ENCODE data around the gene CDK17. TPM values are rescaled to one million over a fixed set of nuclear protein-coding genes. Genes with fewer than 3 reads are reported as not detected.
A peak's percentile ranks its signal among the peaks of the same experiment; 100 is the strongest.
"Not testable (repeated sequence)": the region's sequence is repeated elsewhere in the genome, so short reads cannot be mapped to it uniquely, and the experiment has no call there.

The CDK17 gene
- total RNA-seq, 2 experiments from 2014 or later, result 28.4 to 29.0 TPM

- ATAC-seq, result peak; percentile 80
- H3K27me3 Mint-ChIP-seq, result no peaks in the 10 kb centered on the region
- ChIA-PET POLR2A (no interaction called here), CTCF (interaction anchor here (1.0 to 1.2 kb wide), 3 partner anchors 25 to 27 kb away, joined by 3 read pairs; no protein-coding TSS in a partner anchor)
- peaks cover 9% of the 10 kb centered on the region for H3K36me3 Mint-ChIP-seq (ENCODE audit: low read depth)
- no peak overlapping the region for H3K4me3 Mint-ChIP-seq
- peak overlapping the region; percentile 77 for H3K27ac Mint-ChIP-seq
- no peak for DNase-seq
- TF ChIP-seq, protein P1, sequence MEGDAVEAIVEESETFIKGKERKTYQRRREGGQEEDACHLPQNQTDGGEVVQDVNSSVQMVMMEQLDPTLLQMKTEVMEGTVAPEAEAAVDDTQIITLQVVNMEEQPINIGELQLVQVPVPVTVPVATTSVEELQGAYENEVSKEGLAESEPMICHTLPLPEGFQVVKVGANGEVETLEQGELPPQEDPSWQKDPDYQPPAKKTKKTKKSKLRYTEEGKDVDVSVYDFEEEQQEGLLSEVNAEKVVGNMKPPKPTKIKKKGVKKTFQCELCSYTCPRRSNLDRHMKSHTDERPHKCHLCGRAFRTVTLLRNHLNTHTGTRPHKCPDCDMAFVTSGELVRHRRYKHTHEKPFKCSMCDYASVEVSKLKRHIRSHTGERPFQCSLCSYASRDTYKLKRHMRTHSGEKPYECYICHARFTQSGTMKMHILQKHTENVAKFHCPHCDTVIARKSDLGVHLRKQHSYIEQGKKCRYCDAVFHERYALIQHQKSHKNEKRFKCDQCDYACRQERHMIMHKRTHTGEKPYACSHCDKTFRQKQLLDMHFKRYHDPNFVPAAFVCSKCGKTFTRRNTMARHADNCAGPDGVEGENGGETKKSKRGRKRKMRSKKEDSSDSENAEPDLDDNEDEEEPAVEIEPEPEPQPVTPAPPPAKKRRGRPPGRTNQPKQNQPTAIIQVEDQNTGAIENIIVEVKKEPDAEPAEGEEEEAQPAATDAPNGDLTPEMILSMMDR (IDR thresholded peaks at IDR 0.05), result no peak
- no peaks in the 10 kb centered on the region for H3K9me3 Mint-ChIP-seq
- intact Hi-C loops (cut with micrococcal nuclease), result no loop called here
- H3K4me1 Mint-ChIP-seq (ENCODE audit: low read depth), result peaks cover 67% of the 10 kb centered on the region
These were observed 49.3 kb downstream of the CDK17 start for GRCh38 chr12:96350982-96351381.

- POLR2A ChIA-PET, result interaction anchor here (0.7 to 1.2 kb wide), 3 partner anchors 10 to 42 kb away, joined by 3 to 4 read pairs (median 3); no protein-coding TSS in a partner anchor
- Mint-ChIP-seq H3K36me3 (ENCODE audit: low read depth) (peaks cover 40% of the 10 kb centered on the region), H3K27ac (peak overlapping the region; percentile 65), H3K4me3 (peak overlapping the region; percentile 45), H3K27me3 (no peaks in the 10 kb centered on the region), H3K4me1 (ENCODE audit: low read depth) (peaks cover 59% of the 10 kb centered on the region), H3K9me3 (peaks cover 23% of the 10 kb centered on the region)
- intact Hi-C loops (cut with micrococcal nuclease), result no loop called here
- CTCF ChIA-PET, result interaction anchor here (0.8 to 1.9 kb wide), 9 partner anchors 9 to 142 kb away, joined by 3 to 6 read pairs (median 3); partner anchors contain the start of genes CDK17 and CFAP54
- ATAC-seq, result no peak
- TF ChIP-seq, protein P1 (IDR thresholded peaks at IDR 0.05), result no peak
- no peak for DNase-seq
These were observed 53.0 kb downstream of the CDK17 start for GRCh38 chr12:96347130-96347699.

DNA sequence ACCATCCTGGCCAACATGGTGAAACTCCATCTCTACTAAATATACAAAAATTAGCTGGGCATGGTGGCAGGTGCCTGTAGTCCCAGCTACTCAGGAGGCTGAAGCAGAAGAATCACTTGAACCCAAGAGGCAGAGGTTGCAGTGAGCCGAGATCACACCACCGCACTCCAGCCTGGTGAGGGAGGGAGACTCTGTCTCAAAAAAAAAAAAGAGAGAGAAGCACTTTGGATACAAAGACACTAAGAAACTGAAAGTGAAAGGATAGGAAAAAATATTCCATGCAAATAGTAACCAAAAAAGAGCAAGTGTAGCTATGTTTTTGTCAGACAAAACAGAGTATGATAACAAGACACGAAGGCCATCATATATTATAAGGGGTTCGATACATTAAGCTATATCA is 53.5 kb downstream of the CDK17 start:
- CTCF ChIA-PET, result interaction anchor here (0.8 to 1.9 kb wide), 4 partner anchors 9 to 52 kb away, joined by 3 to 6 read pairs (median 5); no protein-coding TSS in a partner anchor
- H3K36me3 Mint-ChIP-seq (ENCODE audit: low read depth), result peaks cover 40% of the 10 kb centered on the region
- DNase-seq; H3K27me3 Mint-ChIP-seq; intact Hi-C loops (cut with micrococcal nuclease): not testable (repeated sequence)
- peaks cover 54% of the 10 kb centered on the region for H3K4me1 Mint-ChIP-seq (ENCODE audit: low read depth)
- peak; percentile 21 for ATAC-seq
- H3K27ac Mint-ChIP-seq, result peak overlapping the region; percentile 65
- peaks cover 23% of the 10 kb centered on the region for H3K9me3 Mint-ChIP-seq
- POLR2A ChIA-PET, result interaction anchor here (1.0 to 1.2 kb wide), 2 partner anchors 10 to 11 kb away, joined by 3 read pairs; no protein-coding TSS in a partner anchor
- peak overlapping the region; percentile 45 for H3K4me3 Mint-ChIP-seq

- ChIA-PET POLR2A (interaction anchor here (0.6 to 0.7 kb wide), 2 partner anchors 49 to 56 kb away, joined by 3 to 4 read pairs; partner anchors contain the start of gene CDK17), CTCF (interaction anchor here (1.0 kb wide), 1 partner anchor 11 kb away, joined by 4 read pairs; no protein-coding TSS in a partner anchor)
- no peak overlapping the region for H3K4me3 Mint-ChIP-seq
- intact Hi-C loops (cut with micrococcal nuclease), result no loop called here
- H3K27me3 Mint-ChIP-seq, result no peaks in the 10 kb centered on the region
- peaks cover 48% of the 10 kb centered on the region for H3K4me1 Mint-ChIP-seq (ENCODE audit: low read depth)
- ATAC-seq (no peak), DNase-seq (no peak)
- TF ChIP-seq, protein P1 (IDR thresholded peaks at IDR 0.05), result no peak
- peaks cover 23% of the 10 kb centered on the region for H3K9me3 Mint-ChIP-seq
- no peak overlapping the region for H3K27ac Mint-ChIP-seq
- H3K36me3 Mint-ChIP-seq (ENCODE audit: low read depth), result peaks cover 39% of the 10 kb centered on the region
These were observed 56.0 kb downstream of the CDK17 start for GRCh38 chr12:96344124-96344695.

GRCh38 chr12:96343347-96343954 is 56.8 kb downstream of the CDK17 start:
- Mint-ChIP-seq H3K27ac (peak overlapping the region; percentile 31), H3K27me3 (no peaks in the 10 kb centered on the region), H3K36me3 (ENCODE audit: low read depth) (peaks cover 43% of the 10 kb centered on the region), H3K9me3 (peaks cover 23% of the 10 kb centered on the region), H3K4me3 (no peak overlapping the region), H3K4me1 (ENCODE audit: low read depth) (peaks cover 49% of the 10 kb centered on the region)
- POLR2A ChIA-PET, result interaction anchor here (0.6 to 1.1 kb wide), 3 partner anchors 10 to 57 kb away, joined by 3 to 5 read pairs (median 4); partner anchors contain the start of gene CDK17
- TF ChIP-seq, protein P1 (IDR thresholded peaks at IDR 0.05), result no peak
- CTCF ChIA-PET, result interaction anchor here (0.9 to 1.2 kb wide), 3 partner anchors 10 to 17 kb away, joined by 4 read pairs; no protein-coding TSS in a partner anchor
- intact Hi-C loops (cut with micrococcal nuclease), result no loop called here
- peak; percentile 73 for ATAC-seq
- DNase-seq, result no peak

DNA sequence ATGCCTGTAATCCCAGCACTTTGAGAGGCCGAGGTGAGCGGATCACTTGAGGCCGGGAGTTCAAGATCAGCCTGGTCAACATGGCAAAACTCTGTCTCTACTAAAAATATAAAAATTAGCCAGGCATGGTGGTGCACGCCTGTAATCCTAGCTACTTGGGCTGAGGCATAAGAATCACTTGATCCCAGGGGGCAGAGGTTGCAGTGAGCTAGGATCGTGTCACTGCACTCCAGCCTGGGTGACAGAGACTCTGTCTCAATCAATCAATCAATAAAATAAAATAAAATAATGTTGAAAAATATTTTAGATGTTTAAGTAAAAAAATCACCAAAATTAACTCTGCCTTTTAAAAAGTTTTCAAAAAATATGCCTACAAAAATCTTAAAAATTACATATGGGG is 60.6 kb downstream of the CDK17 start:
- peaks cover 21% of the 10 kb centered on the region for H3K9me3 Mint-ChIP-seq
- CTCF ChIA-PET, result interaction anchor here (1.1 kb wide), 1 partner anchor 17 kb away, joined by 3 read pairs; no protein-coding TSS in a partner anchor
- peaks cover 53% of the 10 kb centered on the region for H3K4me1 Mint-ChIP-seq (ENCODE audit: low read depth)
- H3K27me3 Mint-ChIP-seq, POLR2A ChIA-PET, H3K27ac Mint-ChIP-seq, H3K4me3 Mint-ChIP-seq, DNase-seq, ATAC-seq: not testable (repeated sequence)
- H3K36me3 Mint-ChIP-seq (ENCODE audit: low read depth), result peaks cover 43% of the 10 kb centered on the region
- intact Hi-C loops (cut with micrococcal nuclease), result loop anchor here (5.0 kb wide), 1 partner anchor 38 kb away; no protein-coding TSS in a partner anchor

Measured in activated CD8-positive, alpha-beta T cell treated with anti-CD3 and anti-CD28 coated beads for 36 hours (primary cell).